ENCODE results near the gene STAT3. TPM values are rescaled to one million over a fixed set of nuclear protein-coding genes. Genes with fewer than 3 reads are reported as not detected.

STAT3 gene
- polyA plus RNA-seq, 2 of the 4 experiments (the other 2 are of a cell fraction), result 72.8 to 97.8 TPM

- TF ChIP-seq RNF2 (IDR thresholded peaks at IDR 0.05; ENCODE audit: borderline replicate concordance, low read depth), result no peak
- no peak for TF ChIP-seq PBX3 (IDR thresholded peaks at IDR 0.05)
Measured at GRCh38 chr17:42389899-42390298, 1.7 kb upstream of the STAT3 start (continued).

GRCh38 chr17:42389135-42389417 lies 834 bp upstream of the STAT3 start:
- CTCF ChIA-PET, result interaction anchor here (1.0 to 33.2 kb wide), 16 partner anchors 8 to 254 kb away, joined by 3 to 1360 read pairs (median 6); partner anchors contain the start of gene KCNH4
- no peaks in the 10 kb centered on the region for H3K9me3 ChIP-seq
- FAIRE-seq (no peak), ATAC-seq (peak; percentile 44 to 49), DNase-seq (ENCODE audit: low read depth in 1 of 2, low spot score in 1 of 2) (no peak)
- peak overlapping the region; percentile 84 for H3K4me2 ChIP-seq
- peaks cover 28% of the 10 kb centered on the region for H3K4me1 ChIP-seq
- POLR2A ChIA-PET, result interaction anchor here (0.6 to 2.0 kb wide), 13 partner anchors 9 to 423 kb away, joined by 3 to 27 read pairs (median 6); partner anchors contain the start of genes CAVIN1 and NAGLU
- 22% methylated on average over 11 of the region's 11 CpGs for WGBS (ENCODE audit: missing lambda C conversion rate)
- peak overlapping the region; percentile 84 to 91 for H3K27ac ChIP-seq
- H3K4me3 ChIP-seq, result peak overlapping the region; percentile 35
- TF ChIP-seq HOXB13 (CRISPR knock-in tag; IDR thresholded peaks at IDR 0.05; ENCODE audit: low read depth) (0 out of 2 replicates have a peak, but pooled peaks have one; percentile 1), EP300 (IDR thresholded peaks at IDR 0.05) (no peak)

DNA sequence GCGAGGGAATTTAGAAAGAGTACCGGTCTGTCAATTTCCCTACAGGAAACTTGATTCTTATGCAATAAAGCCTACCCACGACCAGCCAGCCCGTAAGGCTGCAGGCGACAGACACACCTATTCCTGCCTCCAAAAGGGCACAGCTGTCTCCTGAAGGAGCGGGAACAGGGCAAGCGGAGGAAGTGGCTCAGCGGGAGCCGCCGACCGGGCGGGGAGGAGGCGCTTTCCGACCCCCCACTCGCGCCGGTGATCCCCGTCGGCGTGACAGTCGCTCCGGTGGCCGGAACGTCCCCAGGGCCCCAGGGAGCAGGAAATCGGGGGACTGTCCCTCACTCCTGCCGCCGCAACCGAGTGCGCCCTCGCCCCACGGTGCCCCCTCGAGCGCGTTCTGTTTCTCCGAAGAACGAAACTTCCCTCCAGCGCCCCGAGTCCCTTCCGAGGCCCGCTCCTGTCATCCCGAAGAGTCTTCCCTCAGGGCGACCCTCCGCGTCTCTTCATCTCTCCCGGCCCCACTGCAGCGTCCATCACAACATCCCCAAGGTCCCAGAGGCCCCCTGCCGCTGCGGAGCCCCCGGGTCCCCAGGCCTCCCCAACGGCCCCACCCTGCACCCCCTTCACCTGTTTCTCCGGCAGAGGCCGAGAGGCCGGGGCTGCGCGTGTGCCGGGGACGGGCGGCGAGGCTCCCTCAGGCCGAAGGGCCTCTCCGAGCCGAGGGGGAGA lies 421 bp downstream of the STAT3 start:
- ChIA-PET POLR2A (interaction anchor here (0.6 to 2.0 kb wide), 20 partner anchors 9 to 581 kb away, joined by 3 to 27 read pairs (median 5); partner anchors contain the start of genes CAVIN1 and NAGLU), CTCF (interaction anchor here (0.8 to 33.2 kb wide), 17 partner anchors 9 to 253 kb away, joined by 3 to 1360 read pairs (median 5); partner anchors contain the start of gene KCNH4)
- Histone ChIP-seq H3K9me3 (no peaks in the 10 kb centered on the region), H3K4me2 (peak overlapping the region; percentile 96), H3K4me1 (peaks cover 27% of the 10 kb centered on the region), H3K27ac (peak overlapping the region; percentile 94 to 96), H3K4me3 (peak overlapping the region; percentile 88)
- TF ChIP-seq TFCP2L1 (CRISPR knock-in tag; IDR thresholded peaks at IDR 0.05) (0 out of 2 replicates have a peak, but pooled peaks have one; percentile 65), SMC3 (IDR thresholded peaks at IDR 0.05) (no peak), JUN (IDR thresholded peaks at IDR 0.05) (no peak; a peak in 1 of 5 replicates), CHD2 (IDR thresholded peaks at IDR 0.05; ENCODE audit: low read length, partially characterized antibody) (no peak), MYC (IDR thresholded peaks at IDR 0.05; ENCODE audit: borderline replicate concordance, low read length) (no peak), CEBPB (IDR thresholded peaks at IDR 0.05) (peak; percentile 24 to 72; a peak in 3 of 4 replicates), FOSL2 (IDR thresholded peaks at IDR 0.05) (no peak), FOSL2 (CRISPR knock-in tag; IDR thresholded peaks at IDR 0.05) (no peak), TP53 (CRISPR knock-in tag; IDR thresholded peaks at IDR 0.05) (no peak), ZSCAN20 (CRISPR knock-in tag; IDR thresholded peaks at IDR 0.05) (no peak), RARB (CRISPR knock-in tag; IDR thresholded peaks at IDR 0.05) (no peak), PHF8 (IDR thresholded peaks at IDR 0.05; ENCODE audit: borderline replicate concordance, low read depth) (peak; percentile 89)
- TF ChIP-seq, protein P1, sequence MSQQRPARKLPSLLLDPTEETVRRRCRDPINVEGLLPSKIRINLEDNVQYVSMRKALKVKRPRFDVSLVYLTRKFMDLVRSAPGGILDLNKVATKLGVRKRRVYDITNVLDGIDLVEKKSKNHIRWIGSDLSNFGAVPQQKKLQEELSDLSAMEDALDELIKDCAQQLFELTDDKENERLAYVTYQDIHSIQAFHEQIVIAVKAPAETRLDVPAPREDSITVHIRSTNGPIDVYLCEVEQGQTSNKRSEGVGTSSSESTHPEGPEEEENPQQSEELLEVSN (IDR thresholded peaks at IDR 0.05; ENCODE audit: borderline replicate concordance, low read depth), result peak; percentile 30
- TF ChIP-seq, protein P2, sequence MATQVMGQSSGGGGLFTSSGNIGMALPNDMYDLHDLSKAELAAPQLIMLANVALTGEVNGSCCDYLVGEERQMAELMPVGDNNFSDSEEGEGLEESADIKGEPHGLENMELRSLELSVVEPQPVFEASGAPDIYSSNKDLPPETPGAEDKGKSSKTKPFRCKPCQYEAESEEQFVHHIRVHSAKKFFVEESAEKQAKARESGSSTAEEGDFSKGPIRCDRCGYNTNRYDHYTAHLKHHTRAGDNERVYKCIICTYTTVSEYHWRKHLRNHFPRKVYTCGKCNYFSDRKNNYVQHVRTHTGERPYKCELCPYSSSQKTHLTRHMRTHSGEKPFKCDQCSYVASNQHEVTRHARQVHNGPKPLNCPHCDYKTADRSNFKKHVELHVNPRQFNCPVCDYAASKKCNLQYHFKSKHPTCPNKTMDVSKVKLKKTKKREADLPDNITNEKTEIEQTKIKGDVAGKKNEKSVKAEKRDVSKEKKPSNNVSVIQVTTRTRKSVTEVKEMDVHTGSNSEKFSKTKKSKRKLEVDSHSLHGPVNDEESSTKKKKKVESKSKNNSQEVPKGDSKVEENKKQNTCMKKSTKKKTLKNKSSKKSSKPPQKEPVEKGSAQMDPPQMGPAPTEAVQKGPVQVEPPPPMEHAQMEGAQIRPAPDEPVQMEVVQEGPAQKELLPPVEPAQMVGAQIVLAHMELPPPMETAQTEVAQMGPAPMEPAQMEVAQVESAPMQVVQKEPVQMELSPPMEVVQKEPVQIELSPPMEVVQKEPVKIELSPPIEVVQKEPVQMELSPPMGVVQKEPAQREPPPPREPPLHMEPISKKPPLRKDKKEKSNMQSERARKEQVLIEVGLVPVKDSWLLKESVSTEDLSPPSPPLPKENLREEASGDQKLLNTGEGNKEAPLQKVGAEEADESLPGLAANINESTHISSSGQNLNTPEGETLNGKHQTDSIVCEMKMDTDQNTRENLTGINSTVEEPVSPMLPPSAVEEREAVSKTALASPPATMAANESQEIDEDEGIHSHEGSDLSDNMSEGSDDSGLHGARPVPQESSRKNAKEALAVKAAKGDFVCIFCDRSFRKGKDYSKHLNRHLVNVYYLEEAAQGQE (IDR thresholded peaks at IDR 0.05), result no peak
- TF ChIP-seq, protein P3, sequence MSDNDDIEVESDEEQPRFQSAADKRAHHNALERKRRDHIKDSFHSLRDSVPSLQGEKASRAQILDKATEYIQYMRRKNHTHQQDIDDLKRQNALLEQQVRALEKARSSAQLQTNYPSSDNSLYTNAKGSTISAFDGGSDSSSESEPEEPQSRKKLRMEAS (IDR thresholded peaks at IDR 0.05), result 0 out of 2 replicates have a peak, but pooled peaks have one; percentile 17
- ATAC-seq (peak; percentile 37 to 44), FAIRE-seq (no peak), DNase-seq (ENCODE audit: low read depth in 1 of 2, low spot score in 1 of 2) (no peak)
- WGBS (ENCODE audit: missing lambda C conversion rate), result under 1% methylated on average over 37 of the region's 62 CpGs
